ENCODE data around the gene SERPINA1. TPM values are rescaled to one million over a fixed set of nuclear protein-coding genes. Genes with fewer than 3 reads are reported as not detected.

Gene SERPINA1
- total and polyA plus RNA-seq, 2 of the 13 experiments (the other 11 are each of a cell fraction or from before 2014, with no cell fraction given), result 3,266 to 11,015 TPM

DNA sequence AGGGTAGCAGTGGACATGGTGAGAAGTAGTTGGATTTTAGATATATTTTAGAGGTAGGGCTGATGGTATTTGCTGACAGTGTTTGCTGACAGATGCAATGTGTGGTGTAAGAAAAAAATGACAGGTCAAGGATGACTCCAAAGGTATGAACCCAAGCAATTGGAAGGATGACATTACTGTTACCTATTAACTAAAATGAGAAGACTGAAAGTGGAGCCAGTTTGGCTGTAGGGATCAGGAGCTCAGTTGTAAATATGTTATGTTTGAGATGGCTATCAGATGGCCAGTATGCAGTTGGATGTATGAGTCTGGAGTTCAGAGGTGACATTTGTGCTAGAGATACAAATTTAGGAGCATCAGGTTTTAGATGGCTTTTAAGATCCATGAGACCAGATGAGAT is 47.9 kb downstream of the SERPINA1 start:
- intact Hi-C loops (cut with micrococcal nuclease; ENCODE audit: unreplicated experiment), result loop anchor here (2.0 kb wide), 1 partner anchor 18 kb away; the partner anchor contains the start of gene SERPINA6
- H3K9me3 ChIP-seq (ENCODE audit: low read length), result no peaks in the 10 kb centered on the region
- ATAC-seq (peak; percentile 94), FAIRE-seq (peak; percentile 80), DNase-seq (ENCODE audit: low spot score) (peak; percentile 97)
- no peaks in the 10 kb centered on the region for H3K36me3 ChIP-seq (replicated peaks in 1 of 2; ENCODE audit: control insufficient read depth in 1 of 2, insufficient read depth in 2 of 2, low read length in 2 of 2)
- peak overlapping the region; percentile 73 for H3K27ac ChIP-seq (ENCODE audit: extremely low read length, insufficient read depth, low read length)
- H4K20me1 ChIP-seq (ENCODE audit: insufficient read depth, low read length), result no peaks in the 10 kb centered on the region
- in situ Hi-C loops (cut with HindIII; ENCODE audit: extremely low pct_ligation_motif_present, low pct_unique_long_range_greater_than_20kb), result no loop called here
- H3K9ac ChIP-seq (ENCODE audit: insufficient read depth, low read depth, low read length), result no peak overlapping the region
- ChIA-PET POLR2A (interaction anchor here (1.0 to 3.3 kb wide), 11 partner anchors 10 to 259 kb away, joined by 3 to 16 read pairs (median 6); partner anchors contain the start of genes SERPINA10 and SERPINA6), CTCF (ENCODE audit: low intra/inter-chr PET ratio, low total read pairs) (no interaction called here)
- H3K4me3 ChIP-seq (replicated peaks in 1 of 3; ENCODE audit: insufficient read depth in 1 of 3, low read depth in 2 of 3, low read length in 3 of 3), result peak overlapping the region in 1 of 3 experiments; percentile 22; a peak in 2 of 6 replicates
- H3K4me1 ChIP-seq (ENCODE audit: insufficient read depth, low read length), result peaks cover 78% of the 10 kb centered on the region
- H3K4me2 ChIP-seq (ENCODE audit: low read depth, low read length), result peak overlapping the region; percentile 69
- no peak overlapping the region for H2AFZ ChIP-seq (ENCODE audit: low read length)
- H3K79me2 ChIP-seq (ENCODE audit: insufficient read depth, low read length), result no peaks in the 10 kb centered on the region
- BruUV-seq (replicated peaks), result no TSS peak
- no peaks in the 10 kb centered on the region; a peak in 1 of 5 replicates for H3K27me3 ChIP-seq (ENCODE audit: control insufficient read depth in 1 of 2, insufficient read depth in 2 of 2, low read length in 2 of 2)
- TF ChIP-seq KDM5A (IDR thresholded peaks at IDR 0.05; ENCODE audit: borderline replicate concordance, low read length) (no peak), MIER2 (CRISPR knock-in tag; IDR thresholded peaks at IDR 0.05) (peak; percentile 57; the same call in 1 of the 2 replicates), ZNF234 (CRISPR knock-in tag; conservative IDR thresholded peaks at IDR 0.05) (no peak), ATRX (CRISPR knock-in tag; IDR thresholded peaks at IDR 0.05; ENCODE audit: borderline replicate concordance) (no peak), ZNF75D (CRISPR knock-in tag; IDR thresholded peaks at IDR 0.05; ENCODE audit: borderline replicate concordance) (no peak), MAFK (conservative IDR thresholded peaks at IDR 0.05 in 1 of 2, IDR thresholded peaks at IDR 0.05 in 1 of 2; ENCODE audit: low read length in 2 of 2) (peak; percentile 95 to 96), ZNF552 (CRISPR knock-in tag; IDR thresholded peaks at IDR 0.05; ENCODE audit: borderline replicate concordance) (no peak), SKI (IDR thresholded peaks at IDR 0.05; ENCODE audit: partially characterized antibody) (peak; percentile 64), ZNF598 (CRISPR knock-in tag; IDR thresholded peaks at IDR 0.05; ENCODE audit: borderline replicate concordance) (no peak), NAIF1 (CRISPR knock-in tag; IDR thresholded peaks at IDR 0.05; ENCODE audit: borderline replicate concordance) (no peak), BATF2 (CRISPR knock-in tag; IDR thresholded peaks at IDR 0.05) (no peak), PCBP1 (IDR thresholded peaks at IDR 0.05; ENCODE audit: borderline replicate concordance, low read depth, low read length) (no peak), SRSF9 (IDR thresholded peaks at IDR 0.05; ENCODE audit: borderline replicate concordance, insufficient read depth, low read depth, low read length, poor library complexity, severe bottlenecking) (no peak), MTF1 (CRISPR knock-in tag; IDR thresholded peaks at IDR 0.05) (no peak), ZNF251 (CRISPR knock-in tag; IDR thresholded peaks at IDR 0.05) (no peak), ARNT2 (CRISPR knock-in tag; IDR thresholded peaks at IDR 0.05; ENCODE audit: low read depth) (no peak), HDAC1 (CRISPR knock-in tag; IDR thresholded peaks at IDR 0.05) (peak; percentile 90)
- TF ChIP-seq, protein P1, sequence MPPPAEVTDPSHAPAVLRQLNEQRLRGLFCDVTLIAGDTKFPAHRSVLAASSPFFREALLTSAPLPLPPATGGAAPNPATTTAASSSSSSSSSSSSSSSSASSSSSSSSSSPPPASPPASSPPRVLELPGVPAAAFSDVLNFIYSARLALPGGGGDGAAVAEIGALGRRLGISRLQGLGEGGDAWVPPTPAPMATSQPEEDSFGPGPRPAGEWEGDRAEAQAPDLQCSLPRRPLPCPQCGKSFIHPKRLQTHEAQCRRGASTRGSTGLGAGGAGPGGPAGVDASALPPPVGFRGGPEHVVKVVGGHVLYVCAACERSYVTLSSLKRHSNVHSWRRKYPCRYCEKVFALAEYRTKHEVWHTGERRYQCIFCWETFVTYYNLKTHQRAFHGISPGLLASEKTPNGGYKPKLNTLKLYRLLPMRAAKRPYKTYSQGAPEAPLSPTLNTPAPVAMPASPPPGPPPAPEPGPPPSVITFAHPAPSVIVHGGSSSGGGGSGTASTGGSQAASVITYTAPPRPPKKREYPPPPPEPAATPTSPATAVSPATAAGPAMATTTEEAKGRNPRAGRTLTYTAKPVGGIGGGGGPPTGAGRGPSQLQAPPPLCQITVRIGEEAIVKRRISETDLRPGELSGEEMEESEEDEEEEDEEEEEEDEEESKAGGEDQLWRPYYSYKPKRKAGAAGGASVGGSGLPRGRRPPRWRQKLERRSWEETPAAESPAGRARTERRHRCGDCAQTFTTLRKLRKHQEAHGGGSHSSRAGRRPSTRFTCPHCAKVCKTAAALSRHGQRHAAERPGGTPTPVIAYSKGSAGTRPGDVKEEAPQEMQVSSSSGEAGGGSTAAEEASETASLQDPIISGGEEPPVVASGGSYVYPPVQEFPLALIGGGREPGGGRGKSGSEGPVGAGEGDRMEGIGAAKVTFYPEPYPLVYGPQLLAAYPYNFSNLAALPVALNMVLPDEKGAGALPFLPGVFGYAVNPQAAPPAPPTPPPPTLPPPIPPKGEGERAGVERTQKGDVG (CRISPR knock-in tag; IDR thresholded peaks at IDR 0.05; ENCODE audit: borderline replicate concordance), result no peak
- TF ChIP-seq, protein P2, sequence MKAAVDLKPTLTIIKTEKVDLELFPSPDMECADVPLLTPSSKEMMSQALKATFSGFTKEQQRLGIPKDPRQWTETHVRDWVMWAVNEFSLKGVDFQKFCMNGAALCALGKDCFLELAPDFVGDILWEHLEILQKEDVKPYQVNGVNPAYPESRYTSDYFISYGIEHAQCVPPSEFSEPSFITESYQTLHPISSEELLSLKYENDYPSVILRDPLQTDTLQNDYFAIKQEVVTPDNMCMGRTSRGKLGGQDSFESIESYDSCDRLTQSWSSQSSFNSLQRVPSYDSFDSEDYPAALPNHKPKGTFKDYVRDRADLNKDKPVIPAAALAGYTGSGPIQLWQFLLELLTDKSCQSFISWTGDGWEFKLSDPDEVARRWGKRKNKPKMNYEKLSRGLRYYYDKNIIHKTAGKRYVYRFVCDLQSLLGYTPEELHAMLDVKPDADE (CRISPR knock-in tag; IDR thresholded peaks at IDR 0.05), result no peak
